Measurements from ENCODE around the gene LRRC15.

DNA sequence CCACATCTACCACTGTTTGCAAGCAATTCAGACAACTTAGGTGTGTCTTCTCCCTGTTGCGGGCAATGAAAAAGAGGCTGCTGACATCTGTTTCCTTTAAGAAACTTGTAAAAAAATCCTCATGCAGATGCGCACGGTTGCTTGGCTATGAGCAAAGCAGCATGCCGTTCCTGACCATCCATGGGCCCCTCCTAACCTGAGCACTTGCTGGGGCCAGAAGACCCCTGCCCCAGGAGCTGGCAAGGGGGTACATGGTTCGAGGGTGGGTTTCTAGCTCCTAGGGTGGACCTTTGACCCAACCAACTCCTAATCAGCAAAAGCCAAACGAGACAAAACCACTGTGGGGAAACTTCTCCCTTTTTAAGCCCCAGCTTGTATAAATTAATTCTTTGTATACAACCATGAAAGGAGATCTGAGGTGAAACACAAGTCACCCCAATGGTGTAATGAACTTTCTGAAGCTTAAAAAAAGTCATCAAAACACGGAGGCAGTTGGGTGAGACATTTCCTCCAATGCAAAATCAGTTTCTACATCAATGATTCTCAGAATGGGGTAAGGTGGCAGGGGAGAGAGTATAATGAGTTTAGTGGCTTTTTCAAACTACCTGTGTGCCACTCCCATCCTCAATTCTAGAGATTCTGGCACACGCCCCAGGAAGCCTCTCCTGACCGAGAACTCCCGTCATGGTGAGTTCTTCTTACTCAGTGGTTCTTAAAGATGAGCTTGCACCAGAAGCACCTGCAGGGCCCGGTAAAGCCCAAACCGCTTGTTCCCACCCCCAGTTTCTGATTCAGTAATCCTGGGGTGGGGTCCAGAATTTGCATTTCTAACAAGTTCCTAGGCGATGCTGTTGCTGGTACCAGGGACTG, 62.5 kb downstream of the LRRC15 start:
- TF ChIP-seq, protein P1, sequence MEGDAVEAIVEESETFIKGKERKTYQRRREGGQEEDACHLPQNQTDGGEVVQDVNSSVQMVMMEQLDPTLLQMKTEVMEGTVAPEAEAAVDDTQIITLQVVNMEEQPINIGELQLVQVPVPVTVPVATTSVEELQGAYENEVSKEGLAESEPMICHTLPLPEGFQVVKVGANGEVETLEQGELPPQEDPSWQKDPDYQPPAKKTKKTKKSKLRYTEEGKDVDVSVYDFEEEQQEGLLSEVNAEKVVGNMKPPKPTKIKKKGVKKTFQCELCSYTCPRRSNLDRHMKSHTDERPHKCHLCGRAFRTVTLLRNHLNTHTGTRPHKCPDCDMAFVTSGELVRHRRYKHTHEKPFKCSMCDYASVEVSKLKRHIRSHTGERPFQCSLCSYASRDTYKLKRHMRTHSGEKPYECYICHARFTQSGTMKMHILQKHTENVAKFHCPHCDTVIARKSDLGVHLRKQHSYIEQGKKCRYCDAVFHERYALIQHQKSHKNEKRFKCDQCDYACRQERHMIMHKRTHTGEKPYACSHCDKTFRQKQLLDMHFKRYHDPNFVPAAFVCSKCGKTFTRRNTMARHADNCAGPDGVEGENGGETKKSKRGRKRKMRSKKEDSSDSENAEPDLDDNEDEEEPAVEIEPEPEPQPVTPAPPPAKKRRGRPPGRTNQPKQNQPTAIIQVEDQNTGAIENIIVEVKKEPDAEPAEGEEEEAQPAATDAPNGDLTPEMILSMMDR (IDR thresholded peaks at IDR 0.05): no peak
- TF ChIP-seq, protein P2, sequence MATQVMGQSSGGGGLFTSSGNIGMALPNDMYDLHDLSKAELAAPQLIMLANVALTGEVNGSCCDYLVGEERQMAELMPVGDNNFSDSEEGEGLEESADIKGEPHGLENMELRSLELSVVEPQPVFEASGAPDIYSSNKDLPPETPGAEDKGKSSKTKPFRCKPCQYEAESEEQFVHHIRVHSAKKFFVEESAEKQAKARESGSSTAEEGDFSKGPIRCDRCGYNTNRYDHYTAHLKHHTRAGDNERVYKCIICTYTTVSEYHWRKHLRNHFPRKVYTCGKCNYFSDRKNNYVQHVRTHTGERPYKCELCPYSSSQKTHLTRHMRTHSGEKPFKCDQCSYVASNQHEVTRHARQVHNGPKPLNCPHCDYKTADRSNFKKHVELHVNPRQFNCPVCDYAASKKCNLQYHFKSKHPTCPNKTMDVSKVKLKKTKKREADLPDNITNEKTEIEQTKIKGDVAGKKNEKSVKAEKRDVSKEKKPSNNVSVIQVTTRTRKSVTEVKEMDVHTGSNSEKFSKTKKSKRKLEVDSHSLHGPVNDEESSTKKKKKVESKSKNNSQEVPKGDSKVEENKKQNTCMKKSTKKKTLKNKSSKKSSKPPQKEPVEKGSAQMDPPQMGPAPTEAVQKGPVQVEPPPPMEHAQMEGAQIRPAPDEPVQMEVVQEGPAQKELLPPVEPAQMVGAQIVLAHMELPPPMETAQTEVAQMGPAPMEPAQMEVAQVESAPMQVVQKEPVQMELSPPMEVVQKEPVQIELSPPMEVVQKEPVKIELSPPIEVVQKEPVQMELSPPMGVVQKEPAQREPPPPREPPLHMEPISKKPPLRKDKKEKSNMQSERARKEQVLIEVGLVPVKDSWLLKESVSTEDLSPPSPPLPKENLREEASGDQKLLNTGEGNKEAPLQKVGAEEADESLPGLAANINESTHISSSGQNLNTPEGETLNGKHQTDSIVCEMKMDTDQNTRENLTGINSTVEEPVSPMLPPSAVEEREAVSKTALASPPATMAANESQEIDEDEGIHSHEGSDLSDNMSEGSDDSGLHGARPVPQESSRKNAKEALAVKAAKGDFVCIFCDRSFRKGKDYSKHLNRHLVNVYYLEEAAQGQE (IDR thresholded peaks at IDR 0.05; ENCODE audit: insufficient read depth in 1 of 2, low read depth in 2 of 2, low read length in 1 of 2): no peak
